LNCAP (cell line): Measurements from ENCODE around the gene BTG1.

Experiments
- TF ChIP-seq, protein P1 (sequence below): fragments of 450-650 bp; IDR thresholded peaks from 2 replicates; pipeline ENCODE4 v1.5.1; 2017; ENCODE audit warnings: mild to moderate bottlenecking

Gene BTG1

DNA sequence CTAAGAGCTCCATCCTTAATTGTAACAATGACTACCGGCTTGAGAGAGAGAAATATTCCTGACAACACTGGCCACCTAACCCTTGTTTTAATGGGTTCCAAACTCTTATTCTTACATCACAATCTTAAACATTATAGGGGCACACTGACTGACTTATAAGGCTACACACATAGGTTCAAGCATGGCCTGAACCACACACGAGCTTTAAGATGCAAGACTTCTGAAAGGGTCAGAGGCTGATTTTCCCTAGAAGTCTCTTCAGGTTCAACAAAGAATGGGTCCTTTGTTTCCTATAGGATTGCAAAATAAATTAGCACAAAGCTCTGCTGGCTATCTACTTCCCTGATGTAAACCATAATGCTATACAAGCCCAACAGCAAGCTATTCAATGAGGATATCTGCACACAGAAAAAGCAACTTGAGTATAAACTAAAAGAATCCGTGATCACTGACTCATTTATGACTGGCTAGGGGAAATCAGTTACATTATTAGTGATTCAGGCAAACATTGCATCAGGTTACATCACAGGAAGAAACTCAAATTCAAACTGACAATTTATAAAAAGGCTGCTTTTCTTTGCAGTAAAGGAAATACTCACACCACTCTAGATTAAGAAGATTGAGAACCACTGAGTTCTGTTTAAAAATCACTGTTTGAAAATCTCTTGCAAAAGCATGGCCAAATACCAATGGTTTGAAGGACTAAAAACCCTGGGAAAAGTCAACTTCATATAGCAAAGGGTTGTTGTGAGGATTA lies 8.5 kb downstream of the BTG1 start:
- TF ChIP-seq, protein P1, sequence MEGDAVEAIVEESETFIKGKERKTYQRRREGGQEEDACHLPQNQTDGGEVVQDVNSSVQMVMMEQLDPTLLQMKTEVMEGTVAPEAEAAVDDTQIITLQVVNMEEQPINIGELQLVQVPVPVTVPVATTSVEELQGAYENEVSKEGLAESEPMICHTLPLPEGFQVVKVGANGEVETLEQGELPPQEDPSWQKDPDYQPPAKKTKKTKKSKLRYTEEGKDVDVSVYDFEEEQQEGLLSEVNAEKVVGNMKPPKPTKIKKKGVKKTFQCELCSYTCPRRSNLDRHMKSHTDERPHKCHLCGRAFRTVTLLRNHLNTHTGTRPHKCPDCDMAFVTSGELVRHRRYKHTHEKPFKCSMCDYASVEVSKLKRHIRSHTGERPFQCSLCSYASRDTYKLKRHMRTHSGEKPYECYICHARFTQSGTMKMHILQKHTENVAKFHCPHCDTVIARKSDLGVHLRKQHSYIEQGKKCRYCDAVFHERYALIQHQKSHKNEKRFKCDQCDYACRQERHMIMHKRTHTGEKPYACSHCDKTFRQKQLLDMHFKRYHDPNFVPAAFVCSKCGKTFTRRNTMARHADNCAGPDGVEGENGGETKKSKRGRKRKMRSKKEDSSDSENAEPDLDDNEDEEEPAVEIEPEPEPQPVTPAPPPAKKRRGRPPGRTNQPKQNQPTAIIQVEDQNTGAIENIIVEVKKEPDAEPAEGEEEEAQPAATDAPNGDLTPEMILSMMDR = no peak

DNA sequence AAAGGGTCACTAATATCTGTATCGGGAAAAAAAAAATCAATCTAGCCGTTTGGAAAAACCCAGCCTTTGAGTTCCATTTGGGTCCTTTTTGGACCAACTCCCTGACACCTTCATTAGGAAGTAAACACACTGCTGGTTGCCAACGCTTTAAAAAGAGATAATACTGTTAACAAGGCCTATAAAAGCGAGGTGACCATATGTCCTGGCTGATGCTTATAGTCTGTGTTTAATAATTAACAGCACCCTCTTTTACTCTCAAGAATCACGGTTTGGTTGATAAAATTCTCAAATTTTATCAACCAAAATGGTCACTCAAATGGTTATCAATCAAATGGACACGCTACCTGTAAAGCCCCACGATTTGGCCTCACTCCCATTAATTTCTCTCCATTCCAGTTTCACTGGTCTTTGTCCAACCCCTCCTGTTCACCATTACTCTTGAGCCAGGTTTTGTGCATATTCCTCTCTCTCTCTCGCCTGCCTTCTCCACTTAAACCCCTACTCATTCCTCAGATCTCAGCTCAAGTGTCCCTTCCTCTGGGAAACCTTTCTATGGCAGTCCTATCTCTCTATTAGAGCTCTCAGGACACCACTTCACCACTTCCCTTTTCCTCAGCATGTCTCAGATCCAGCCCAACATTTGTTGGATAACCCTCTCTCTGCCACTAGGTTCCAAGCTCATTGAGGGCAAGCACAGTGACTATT lies 9.5 kb downstream of the BTG1 start:
- TF ChIP-seq, protein P1 = no peak

DNA sequence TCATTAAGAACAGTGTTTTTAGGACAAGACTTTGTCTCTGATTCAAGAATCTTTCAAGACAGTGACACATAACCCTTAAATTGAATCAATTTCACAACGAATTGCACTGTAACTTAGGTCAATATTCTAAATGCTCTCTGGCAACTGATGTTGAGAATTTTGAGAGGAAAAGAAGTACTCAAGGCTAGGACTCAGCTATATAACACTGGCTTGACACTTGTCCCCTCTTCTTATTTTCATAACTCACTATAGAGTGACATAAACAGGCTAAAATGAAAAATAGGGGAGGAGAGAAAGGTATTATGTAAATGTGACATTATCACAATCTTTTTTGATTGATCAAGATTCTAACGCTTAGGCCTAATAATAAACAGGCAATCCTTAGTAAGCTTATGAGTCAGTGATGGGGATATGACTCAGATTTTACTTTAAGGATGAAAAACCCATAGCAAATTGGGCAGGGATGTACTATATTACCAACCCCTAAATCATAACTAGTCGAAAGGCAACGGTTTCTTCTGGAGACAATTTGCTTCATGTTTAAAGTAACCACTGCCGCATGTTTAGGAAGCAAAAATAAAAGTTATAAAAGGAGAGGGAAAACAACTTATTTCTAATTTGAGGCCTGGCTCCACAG lies 10.9 kb downstream of the BTG1 start:
- TF ChIP-seq, protein P1 = no peak

DNA sequence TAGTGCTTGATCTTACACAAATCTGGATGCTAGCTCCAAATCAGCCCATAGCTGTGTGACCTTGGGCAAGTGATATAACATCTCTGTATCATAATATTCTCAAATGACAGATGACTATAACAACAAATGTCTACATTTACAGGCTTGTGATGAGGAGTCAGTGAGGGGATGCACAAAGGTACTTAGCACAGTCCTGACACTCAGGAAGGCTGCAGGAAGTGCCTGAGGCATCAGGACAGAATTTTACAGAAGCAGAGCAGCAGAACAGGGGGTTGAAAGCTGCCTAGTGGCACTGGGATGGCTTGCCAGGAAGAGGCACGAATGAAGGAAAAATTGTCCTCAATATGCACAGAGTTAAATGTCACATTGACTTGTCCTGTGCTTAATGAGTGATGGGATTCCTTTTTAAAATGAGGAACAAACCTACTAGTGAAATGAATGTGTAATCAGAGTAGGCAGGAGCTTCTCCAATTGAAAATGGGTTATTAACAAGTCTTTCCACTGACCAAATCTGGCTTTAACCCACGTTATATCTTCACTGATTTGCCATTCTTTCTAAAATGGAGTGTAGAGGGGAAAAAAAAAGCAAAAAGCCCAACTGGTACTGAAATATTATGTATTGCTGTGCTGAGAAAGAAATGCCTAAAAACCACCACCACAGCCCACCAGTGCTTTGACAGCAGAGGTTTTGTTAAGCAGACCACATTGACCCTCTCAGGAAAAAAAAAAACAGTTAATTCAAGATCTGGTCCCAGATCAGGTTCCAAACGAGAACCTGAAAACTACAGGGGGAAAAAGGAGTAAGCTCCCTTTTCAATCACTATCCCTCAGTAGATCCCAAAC lies 11.6 kb downstream of the BTG1 start:
- TF ChIP-seq, protein P1 = no peak

DNA sequence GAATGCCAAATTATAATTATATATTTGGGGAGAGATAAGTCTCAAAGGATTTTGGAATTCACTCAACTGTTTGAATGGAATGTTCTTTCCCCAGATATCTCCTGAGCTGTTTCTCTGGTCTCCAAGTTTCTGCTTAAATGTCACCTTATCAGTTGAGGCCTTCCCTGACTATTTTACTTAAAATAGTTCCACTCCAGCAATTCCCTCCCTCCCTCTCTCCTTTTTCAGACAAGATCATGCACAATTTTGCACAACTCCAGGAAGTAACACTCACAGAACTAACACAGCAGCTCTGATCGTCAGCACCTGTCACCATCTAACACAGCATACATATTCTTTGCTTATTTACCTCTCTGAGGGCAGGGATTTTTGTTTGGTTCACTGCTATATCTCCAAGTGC lies 12.5 kb downstream of the BTG1 start:
- TF ChIP-seq, protein P1 = no peak

DNA sequence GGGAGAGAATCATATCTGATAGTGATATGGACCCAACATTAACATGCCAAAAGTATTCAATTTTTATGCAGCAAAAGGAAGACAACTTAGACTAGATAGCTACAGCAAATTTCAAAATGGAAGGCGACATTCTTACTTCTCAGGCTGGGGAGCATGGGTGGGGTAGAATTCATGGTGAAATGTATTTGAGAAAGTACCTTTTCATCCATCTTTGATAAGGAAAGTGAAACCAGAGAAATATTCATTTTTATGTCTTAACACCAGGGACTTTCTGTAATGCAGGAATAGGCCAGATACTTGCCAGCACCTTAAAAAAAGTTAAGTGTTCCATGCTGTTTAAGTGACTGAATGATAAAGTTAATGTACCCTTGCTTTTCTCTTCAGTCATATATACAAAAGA lies 13.4 kb downstream of the BTG1 start:
- TF ChIP-seq, protein P1 = no peak

DNA sequence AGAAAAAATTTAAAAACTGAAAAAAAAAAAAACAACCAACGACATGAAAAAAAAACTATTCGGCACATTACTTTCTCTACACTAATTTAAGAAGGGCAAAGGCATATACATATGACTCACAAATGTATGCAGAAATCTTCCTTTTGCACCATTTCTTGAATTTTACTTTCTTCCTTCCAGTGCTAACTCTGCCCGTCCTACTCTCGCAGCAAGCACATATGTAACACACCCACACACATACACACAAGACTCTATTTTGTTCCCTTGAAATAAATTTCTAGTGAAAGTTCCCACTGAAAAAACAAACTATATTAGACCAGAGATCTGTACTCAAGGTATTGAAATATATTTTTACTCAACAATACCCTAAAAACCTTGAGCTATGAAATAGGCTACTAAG lies 14.6 kb downstream of the BTG1 start:
- TF ChIP-seq, protein P1 = no peak
